ENCODE results near the gene ANO6. TPM values are rescaled to one million over a fixed set of nuclear protein-coding genes. Genes with fewer than 3 reads are reported as not detected.

The ANO6 gene
- total and polyA plus RNA-seq, 8 donors = 4.4 to 78.8 (median 21.9) TPM

GRCh38 chr12:45192707-45193106, 23.2 kb upstream of the ANO6 start:
- Histone ChIP-seq H3K27ac (no peak overlapping the region), H3K4me1 (peaks cover 0 to 10% (median 0%) of the 10 kb centered on the region in 4 donors), H3K9me3 (no peaks in the 10 kb centered on the region), H3K27me3 (no peaks in the 10 kb centered on the region), H3K36me3 (no peaks in the 10 kb centered on the region), H3K4me3 (no peak overlapping the region)
- DNase-seq = no peak
- WGBS, 5 donors = 57 to 74% (median 62%) methylated on average over 4 of the region's 4 CpGs
- intact Hi-C loops (cut with DNase I; ENCODE audit: low total_unique reads) = no loop called here
- TF ChIP-seq POLR2AphosphoS5 (IDR thresholded peaks at IDR 0.05) (no peak), EP300 (IDR thresholded peaks at IDR 0.05) (no peak), POLR2A (IDR thresholded peaks at IDR 0.05) (no peak)
- TF ChIP-seq, protein P1, sequence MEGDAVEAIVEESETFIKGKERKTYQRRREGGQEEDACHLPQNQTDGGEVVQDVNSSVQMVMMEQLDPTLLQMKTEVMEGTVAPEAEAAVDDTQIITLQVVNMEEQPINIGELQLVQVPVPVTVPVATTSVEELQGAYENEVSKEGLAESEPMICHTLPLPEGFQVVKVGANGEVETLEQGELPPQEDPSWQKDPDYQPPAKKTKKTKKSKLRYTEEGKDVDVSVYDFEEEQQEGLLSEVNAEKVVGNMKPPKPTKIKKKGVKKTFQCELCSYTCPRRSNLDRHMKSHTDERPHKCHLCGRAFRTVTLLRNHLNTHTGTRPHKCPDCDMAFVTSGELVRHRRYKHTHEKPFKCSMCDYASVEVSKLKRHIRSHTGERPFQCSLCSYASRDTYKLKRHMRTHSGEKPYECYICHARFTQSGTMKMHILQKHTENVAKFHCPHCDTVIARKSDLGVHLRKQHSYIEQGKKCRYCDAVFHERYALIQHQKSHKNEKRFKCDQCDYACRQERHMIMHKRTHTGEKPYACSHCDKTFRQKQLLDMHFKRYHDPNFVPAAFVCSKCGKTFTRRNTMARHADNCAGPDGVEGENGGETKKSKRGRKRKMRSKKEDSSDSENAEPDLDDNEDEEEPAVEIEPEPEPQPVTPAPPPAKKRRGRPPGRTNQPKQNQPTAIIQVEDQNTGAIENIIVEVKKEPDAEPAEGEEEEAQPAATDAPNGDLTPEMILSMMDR (IDR thresholded peaks at IDR 0.05) = no peak

DNA sequence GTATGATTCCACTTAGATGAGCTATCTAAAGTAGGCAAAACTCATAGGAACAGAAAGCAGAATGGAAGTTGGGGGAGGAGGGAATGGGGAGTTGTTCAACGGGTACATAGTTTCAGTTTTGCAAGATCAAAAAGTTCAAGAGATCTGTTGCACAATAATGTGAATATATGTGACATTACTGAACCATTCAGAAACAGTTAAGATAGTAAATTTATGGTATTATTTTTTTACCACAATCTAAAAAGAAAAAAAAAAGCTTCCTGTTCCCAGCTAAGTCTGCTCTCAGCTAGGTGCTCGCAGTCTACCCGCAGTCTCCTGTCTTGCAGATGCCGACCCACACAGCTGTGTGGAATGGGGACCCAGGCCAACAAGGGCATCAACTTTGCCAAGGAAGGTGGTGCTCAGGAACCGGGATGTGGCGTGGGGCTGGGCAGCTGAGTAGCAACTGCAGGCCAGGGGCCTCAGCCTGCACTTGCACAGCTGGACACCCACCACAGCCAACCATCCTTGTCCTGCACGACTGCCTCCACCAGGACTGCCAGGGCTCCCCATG, 15.3 kb upstream of the ANO6 start:
- H3K27ac ChIP-seq = no peak overlapping the region
- no peaks in the 10 kb centered on the region for H3K36me3 ChIP-seq
- H3K27me3 ChIP-seq = no peaks in the 10 kb centered on the region
- H3K4me1 ChIP-seq = peaks cover 0 to 11% (median 2%) of the 10 kb centered on the region in 4 donors
- no peak for TF ChIP-seq EP300 (IDR thresholded peaks at IDR 0.05)
- TF ChIP-seq POLR2AphosphoS5 (IDR thresholded peaks at IDR 0.05) = no peak
- TF ChIP-seq POLR2A (IDR thresholded peaks at IDR 0.05) = no peak
- WGBS, 5 donors = 67 to 80% (median 74%) methylated on average over 7 of the region's 7 CpGs
- H3K4me3 ChIP-seq = no peak overlapping the region
- DNase-seq = no peak
- H3K9me3 ChIP-seq = no peaks in the 10 kb centered on the region
- intact Hi-C loops (cut with DNase I; ENCODE audit: low total_unique reads) = no loop called here

DNA sequence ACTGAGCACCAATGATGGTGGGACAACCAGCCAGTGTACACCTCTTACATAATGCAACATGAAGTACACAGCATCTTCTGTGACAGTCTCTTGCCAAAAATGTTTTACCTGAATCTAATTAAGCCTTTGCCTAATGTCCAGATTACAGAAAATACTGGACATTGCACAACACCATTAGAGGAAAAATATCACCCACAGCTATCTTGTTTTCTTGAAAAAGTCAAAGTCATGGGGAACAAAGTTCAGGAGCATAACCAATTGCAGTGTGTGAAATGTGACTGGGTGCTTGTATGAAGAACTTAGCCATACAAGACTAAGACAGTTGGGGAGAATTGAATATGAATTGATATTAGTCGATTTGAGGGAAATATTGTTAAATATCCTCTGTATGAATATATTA, 12.1 kb upstream of the ANO6 start:
- intact Hi-C loops (cut with DNase I; ENCODE audit: low total_unique reads) = no loop called here
- WGBS, 5 donors = 83 to 98% (median 95%) methylated on average over 1 of the region's 1 CpG

GRCh38 chr12:45204757-45205156, 11.1 kb upstream of the ANO6 start:
- no peaks in the 10 kb centered on the region for H3K9me3 ChIP-seq
- H3K27ac ChIP-seq = no peak overlapping the region
- no peak overlapping the region for H3K4me3 ChIP-seq
- peaks cover 0 to 5% (median 2%) of the 10 kb centered on the region in 4 donors for H3K4me1 ChIP-seq
- no peak for DNase-seq
- intact Hi-C loops (cut with DNase I; ENCODE audit: low total_unique reads) = no loop called here
- H3K27me3 ChIP-seq = no peaks in the 10 kb centered on the region
- no peaks in the 10 kb centered on the region for H3K36me3 ChIP-seq
- 86 to 98% (median 95%) methylated on average over 3 of the region's 3 CpGs for WGBS, 5 donors
- TF ChIP-seq, protein P1 (IDR thresholded peaks at IDR 0.05) = no peak
- TF ChIP-seq EP300 (IDR thresholded peaks at IDR 0.05) = no peak
- no peak for TF ChIP-seq POLR2AphosphoS5 (IDR thresholded peaks at IDR 0.05)
- TF ChIP-seq POLR2A (IDR thresholded peaks at IDR 0.05) = no peak

More for the DNA sequence above, 12.1 kb upstream of the ANO6 start:
- no peak overlapping the region for H3K4me3 ChIP-seq
- TF ChIP-seq POLR2AphosphoS5 (IDR thresholded peaks at IDR 0.05) = no peak
- no peak for TF ChIP-seq POLR2A (IDR thresholded peaks at IDR 0.05)
- TF ChIP-seq, protein P1 (IDR thresholded peaks at IDR 0.05) = no peak
- TF ChIP-seq EP300 (IDR thresholded peaks at IDR 0.05) = no peak
- H3K36me3 ChIP-seq = no peaks in the 10 kb centered on the region
- peaks cover 0 to 11% (median 2%) of the 10 kb centered on the region in 4 donors for H3K4me1 ChIP-seq
- no peaks in the 10 kb centered on the region for H3K27me3 ChIP-seq
- no peak for DNase-seq
- H3K9me3 ChIP-seq = no peaks in the 10 kb centered on the region
- H3K27ac ChIP-seq = no peak overlapping the region

- TF ChIP-seq EP300 (IDR thresholded peaks at IDR 0.05) (no peak), POLR2AphosphoS5 (IDR thresholded peaks at IDR 0.05) (no peak)
- TF ChIP-seq, protein P1 (IDR thresholded peaks at IDR 0.05) = no peak
- H3K9me3 ChIP-seq = no peaks in the 10 kb centered on the region
- intact Hi-C loops (cut with DNase I; ENCODE audit: low total_unique reads) = no loop called here
- H3K4me3 ChIP-seq = no peak overlapping the region
- H3K36me3 ChIP-seq = no peaks in the 10 kb centered on the region
- WGBS, 5 donors = 82 to 95% (median 89%) methylated on average over 4 of the region's 4 CpGs
- DNase-seq = no peak
- H3K27ac ChIP-seq = no peak overlapping the region
- no peaks in the 10 kb centered on the region for H3K27me3 ChIP-seq
- H3K4me1 ChIP-seq = peaks cover 0 to 5% (median under 1%) of the 10 kb centered on the region in 4 donors
Observed at GRCh38 chr12:45205165-45205825, 10.6 kb upstream of the ANO6 start.
